HepG2 (cell line): ENCODE measurements around the gene YKT6. TPM values are rescaled to one million over a fixed set of nuclear protein-coding genes. Genes with fewer than 3 reads are reported as not detected.

ENCODE experiments used
- ATAC-seq: fragments of 200-7000 bp; cut with Tn5 transposase; 3 replicates; pipeline ENCODE4 v1.9.1; 2020; ENCODE audit warnings: mild to moderate bottlenecking, moderate library complexity
- BruUV-seq: library from RNA; stranded (reverse); fragments of 400-500 nt; replicated peaks from 2 replicates; lab custom pipeline; 2021; lab: Mats Ljungman, UMichigan
- CTCF ChIA-PET: fragments of 300-600 bp; formaldehyde crosslinking; extraction: SDS; loops from one replicate; lab custom pipeline; 2021; ENCODE audit warnings: low total read pairs, inconsistent platforms, low intra/inter-chr PET ratio; lab: Yijun Ruan, JAX
- POLR2A ChIA-PET: fragments of 350-600 bp; sonication (Branson Sonifier 250); formaldehyde crosslinking; loops from one replicate; lab custom pipeline; 2020; ENCODE audit warnings: antibody characterized with exemption, inconsistent platforms; lab: Yijun Ruan, JAX
- DNase-seq: peaks from one replicate; pipeline ENCODE4 v3.0.0-alpha.2; 2015; ENCODE audit warnings: low spot score
- FAIRE-seq: peaks from 3 replicates; lab custom pipeline; 2011; peaks lifted over from hg19 to GRCh38; lab: Jason Lieb, UNC
- H2AFZ ChIP-seq: one replicate; pipeline ENCODE4 v1.6.1; 2011; ENCODE audit warnings: low read length, inconsistent platforms
- H3K27ac ChIP-seq: fragments of 300-600 bp; 3 replicates; pipeline ENCODE4 v1.8.0; 2011; ENCODE audit warnings: mixed run types, mild to moderate bottlenecking, mixed read lengths, low read length, inconsistent platforms; ENCODE audit not compliant: insufficient read depth; ENCODE audit errors: extremely low read length
- H3K27me3 ChIP-seq, 2 experiments: fragments of 200-600 bp in 1 of 2; 2 replicates in 1 of 2; 3 replicates in 1 of 2; pipeline versions ENCODE4 v1.6.0 to v1.8.0; 2011; ENCODE audit warnings: low read length in 2 of 2, mild to moderate bottlenecking in 2 of 2, moderate library complexity in 2 of 2, inconsistent platforms in 1 of 2; ENCODE audit not compliant: insufficient read depth in 2 of 2, control insufficient read depth in 1 of 2
- H3K36me3 ChIP-seq, 2 experiments: fragments of 200-600 bp in 1 of 2; replicated peaks in 1 of 2; 2 replicates in 1 of 2; 3 replicates in 1 of 2; pipeline versions ENCODE4 v1.5.1 to v1.8.0; 2011; ENCODE audit warnings: low read length in 2 of 2, inconsistent platforms in 1 of 2; ENCODE audit not compliant: insufficient read depth in 2 of 2, control insufficient read depth in 1 of 2
- H3K4me1 ChIP-seq: 2 replicates; pipeline ENCODE4 v1.5.1; 2012; ENCODE audit warnings: low read length, inconsistent platforms; ENCODE audit not compliant: insufficient read depth
- H3K4me2 ChIP-seq: 2 replicates; pipeline ENCODE4 v1.6.0; 2011; ENCODE audit warnings: low read depth, low read length, inconsistent platforms
- H3K4me3 ChIP-seq, 3 experiments: fragments of 200-600 bp in 1 of 3; sonication (generic), shearing (Covaris generic) in 1 of 3; replicated peaks in 1 of 3; 2 replicates each; pipeline ENCODE4 v1.5.1; 2011 to 2016; ENCODE audit warnings: low read length in 3 of 3, inconsistent platforms in 2 of 3, low read depth in 2 of 3, mild to moderate bottlenecking in 2 of 3, control low read depth in 1 of 3, mixed read lengths in 1 of 3; ENCODE audit not compliant: insufficient read depth in 1 of 3
- H3K79me2 ChIP-seq: one replicate; pipeline ENCODE4 v1.6.1; 2011; ENCODE audit warnings: low read length, inconsistent platforms; ENCODE audit not compliant: insufficient read depth
- H3K9ac ChIP-seq: 2 replicates; pipeline ENCODE4 v1.6.0; 2011; ENCODE audit warnings: mild to moderate bottlenecking, low read depth, low read length, inconsistent platforms; ENCODE audit not compliant: insufficient read depth
- H3K9me3 ChIP-seq: 2 replicates; pipeline ENCODE4 v1.5.1; 2012; ENCODE audit warnings: mild to moderate bottlenecking, low read length
- H4K20me1 ChIP-seq: 2 replicates; pipeline ENCODE4 v1.6.0; 2011; ENCODE audit warnings: inconsistent platforms, mild to moderate bottlenecking, low read length, moderate library complexity; ENCODE audit not compliant: insufficient read depth
- ETV6 ChIP-seq: sonication (generic); formaldehyde crosslinking; conservative IDR thresholded peaks from 2 replicates; pipeline ENCODE4 v1.4.0; 2020; ENCODE audit warnings: missing genetic modification reagents
- FOXP1 ChIP-seq, 2 experiments: fragments of 450-650 bp in 1 of 2; IDR thresholded peaks; 2 replicates each; pipeline ENCODE4 v1.6.1; 2017 to 2018; ENCODE audit warnings: antibody characterized with exemption in 1 of 2
- GTF2F1 ChIP-seq: fragments of 150-350 bp; IDR thresholded peaks from 2 replicates; pipeline ENCODE4 v1.6.1; 2014; ENCODE audit warnings: low read length
- KAT8 ChIP-seq: IDR thresholded peaks from 2 replicates; pipeline ENCODE4 v1.6.1; 2016; ENCODE audit warnings: missing genetic modification reagents, missing compliant biosample characterization
- MAX ChIP-seq: IDR thresholded peaks from 2 replicates; pipeline ENCODE4 v1.6.1; 2012; ENCODE audit warnings: inconsistent platforms
- MIXL1 ChIP-seq: IDR thresholded peaks from 2 replicates; pipeline ENCODE4 v1.6.1; 2016
- MTF1 ChIP-seq: sonication (generic); formaldehyde crosslinking; IDR thresholded peaks from 2 replicates; pipeline ENCODE4 v1.5.0; 2020; ENCODE audit warnings: missing genetic modification reagents
- RFX5 ChIP-seq: IDR thresholded peaks from 2 replicates; pipeline ENCODE4 v1.6.1; 2011; ENCODE audit warnings: low read depth, low read length, improper control_type of control experiment
- RFXAP ChIP-seq: sonication (generic); formaldehyde crosslinking; IDR thresholded peaks from 2 replicates; pipeline ENCODE4 v1.4.0; 2020; ENCODE audit warnings: missing genetic modification reagents, borderline replicate concordance
- ZBTB20 ChIP-seq: sonication (generic); formaldehyde crosslinking; IDR thresholded peaks from 2 replicates; pipeline ENCODE4 v1.8.1; 2023; ENCODE audit warnings: missing genetic modification reagents, low read depth, mild to moderate bottlenecking, borderline replicate concordance
- ZMYM2 ChIP-seq: sonication (generic); formaldehyde crosslinking; IDR thresholded peaks from 2 replicates; pipeline ENCODE4 v1.8.0; 2022; ENCODE audit warnings: mild to moderate bottlenecking, missing genetic modification reagents
- ZNF263 ChIP-seq: sonication (generic); formaldehyde crosslinking; IDR thresholded peaks from 2 replicates; pipeline ENCODE4 v1.4.0; 2020; ENCODE audit warnings: missing genetic modification reagents
- ZNF615 ChIP-seq: sonication (generic); formaldehyde crosslinking; IDR thresholded peaks from 2 replicates; pipeline ENCODE4 v1.5.0; 2020; ENCODE audit warnings: mild to moderate bottlenecking, missing genetic modification reagents, borderline replicate concordance
- ZZZ3 ChIP-seq: sonication (generic); formaldehyde crosslinking; IDR thresholded peaks from 2 replicates; pipeline ENCODE4 v1.4.0; 2020; ENCODE audit warnings: missing genetic modification reagents, mild to moderate bottlenecking, borderline replicate concordance
- WGBS: methylation state at CpG from one replicate; pipeline ENCODE4 v1.1.6; 2017; ENCODE audit warnings: low lambda C conversion rate; 5-methylcytosine and 5-hydroxymethylcytosine counted together
- in situ Hi-C: cut with HindIII; loops from 2 replicates; pipeline ENCODE4 v1.10.0; 2017; ENCODE audit warnings: low pct_unique_long_range_greater_than_20kb; ENCODE audit not compliant: extremely low pct_ligation_motif_present
- intact Hi-C: fragments of 100-400 bp; cut with micrococcal nuclease; formaldehyde crosslinking; loops from one replicate; pipeline ENCODE4 v1.10.0; 2022; ENCODE audit not compliant: unreplicated experiment
- polyA plus RNA-seq, 8 experiments: library from polyadenylated mRNA; depleted of rRNA in 3 of 8; stranded (reverse) in 7 of 8; unstranded in 1 of 8; fragments of >200 nt; fragmentation: Illumina TruSeq in 4 of 8; extraction: Trizol in 4 of 8; gene quantifications; 2 replicates each; pipeline versions ENCODE4 v1.2.1 to v1.2.3, GENCODE V29; 2011 to 2016; ENCODE audit warnings: low read depth in 4 of 8, missing spikeins in 1 of 8, mixed read lengths in 1 of 8; ENCODE audit not compliant: insufficient read depth in 1 of 8
- total RNA-seq, 5 experiments: library from RNA; depleted of rRNA; stranded (reverse); fragments of >200 nt; fragmentation: Illumina TruSeq; extraction: Trizol; gene quantifications; 2 replicates each; pipeline ENCODE4 v1.2.3, GENCODE V29; 2016; ENCODE audit warnings: low read depth in 1 of 5

YKT6 gene
- total and polyA plus RNA-seq, 2 of the 13 experiments (the other 11 are each of a cell fraction or from before 2014, with no cell fraction given) = 52.2 to 60.3 TPM

- TF ChIP-seq ZMYM2 (CRISPR knock-in tag) (no peak), ZNF615 (CRISPR knock-in tag) (no peak), FOXP1 (IDR thresholded peaks at IDR 0.05) (no peak), FOXP1 (CRISPR knock-in tag; IDR thresholded peaks at IDR 0.05) (no peak), ETV6 (CRISPR knock-in tag) (no peak), RFX5 (no peak)
These were observed 28.0 kb downstream of the YKT6 start (continued) for GRCh38 chr7:44228571-44229350.

GRCh38 chr7:44229546-44230105 is 28.8 kb downstream of the YKT6 start:
- 25% methylated on average over 4 of the region's 11 CpGs for WGBS
- ChIA-PET POLR2A (no interaction called here), CTCF (no interaction called here)
- peaks cover 8% of the 10 kb centered on the region; the same call in 1 of the 2 replicates for H3K4me1 ChIP-seq
- in situ Hi-C loops (no loop called here), intact Hi-C loops (no loop called here)
- TF ChIP-seq ZZZ3 (no peak), RFXAP (CRISPR knock-in tag) (no peak), MIXL1 (CRISPR knock-in tag) (no peak), MTF1 (CRISPR knock-in tag) (no peak), ZNF263 (no peak), GTF2F1 (no peak), MAX (no peak), ZBTB20 (CRISPR knock-in tag) (no peak), KAT8 (CRISPR knock-in tag) (no peak)
- no peak overlapping the region for H3K27ac ChIP-seq
- no TSS peak for BruUV-seq
- H3K36me3 ChIP-seq = no peaks in the 10 kb centered on the region
- H3K9ac ChIP-seq = no peak overlapping the region
- no peak overlapping the region for H3K4me3 ChIP-seq
- FAIRE-seq (no peak), ATAC-seq (peak; percentile 4; the same call in 1 of the 3 replicates), DNase-seq (no peak)
- no peaks in the 10 kb centered on the region for H3K79me2 ChIP-seq
- H2AFZ ChIP-seq = no peak overlapping the region
- H3K9me3 ChIP-seq = no peaks in the 10 kb centered on the region
- H3K4me2 ChIP-seq = no peak overlapping the region
- H4K20me1 ChIP-seq = no peaks in the 10 kb centered on the region
- H3K27me3 ChIP-seq = peaks cover 19 to 76% of the 10 kb centered on the region in 2 experiments; a peak in 4 of 5 replicates
